MCF 10A (cell line): ENCODE results near the gene MAGOHB. TPM values are rescaled to one million over a fixed set of nuclear protein-coding genes. Genes with fewer than 3 reads are reported as not detected.

Experiments
- BruUV-seq: library from RNA; stranded (reverse); fragments of 400-500 nt; replicated peaks from 2 replicates; lab custom pipeline; 2021; lab: Mats Ljungman, UMichigan
- CTCF ChIA-PET: fragments of 300-600 bp; sonication (Branson Sonifier 250); formaldehyde crosslinking; extraction: SDS; loops from one replicate; lab custom pipeline; 2021; ENCODE audit warnings: antibody characterized with exemption, inconsistent platforms; lab: Yijun Ruan, JAX
- POLR2A ChIA-PET: fragments of 300-600, 350-650 bp; sonication (Branson Sonifier 250); formaldehyde crosslinking; extraction: SDS; loops from one replicate; lab custom pipeline; 2020; ENCODE audit warnings: antibody characterized with exemption, inconsistent platforms; lab: Yijun Ruan, JAX
- DNase-seq: peaks from one replicate; pipeline ENCODE4 v3.0.0-alpha.2; 2018; ENCODE audit not compliant: unreplicated experiment
- H3K27ac Mint-ChIP-seq: one replicate; pipeline ENCODE4 v1.8.0; 2022; ENCODE audit warnings: mild to moderate bottlenecking, low read depth, mixed read lengths; ENCODE audit not compliant: unreplicated experiment
- H3K27me3 Mint-ChIP-seq: one replicate; pipeline ENCODE4 v1.8.0; 2022; ENCODE audit warnings: mixed read lengths; ENCODE audit not compliant: insufficient read depth, unreplicated experiment
- H3K36me3 Mint-ChIP-seq: one replicate; pipeline ENCODE4 v1.8.0; 2022; ENCODE audit warnings: mild to moderate bottlenecking, moderate library complexity, mixed read lengths; ENCODE audit not compliant: insufficient read depth, unreplicated experiment
- H3K4me1 Mint-ChIP-seq: one replicate; pipeline ENCODE4 v1.8.0; 2022; ENCODE audit warnings: mixed read lengths; ENCODE audit not compliant: insufficient read depth, unreplicated experiment
- H3K4me3 Mint-ChIP-seq: one replicate; pipeline ENCODE4 v1.8.0; 2022; ENCODE audit warnings: mild to moderate bottlenecking, moderate library complexity, mixed read lengths; ENCODE audit not compliant: unreplicated experiment
- H3K9me3 Mint-ChIP-seq: one replicate; pipeline ENCODE4 v1.8.0; 2022; ENCODE audit warnings: mixed read lengths; ENCODE audit not compliant: unreplicated experiment
- CTCF ChIP-seq: fragments of 200-600 bp; IDR thresholded peaks from one replicate; pipeline ENCODE4 v1.8.0; 2022; ENCODE audit warnings: antibody characterized with exemption, mild to moderate bottlenecking; ENCODE audit not compliant: unreplicated experiment
- intact Hi-C: fragments of 100-400 bp; cut with micrococcal nuclease; formaldehyde crosslinking; loops from 2 replicates; pipeline ENCODE4 v1.14.1; 2022
- total RNA-seq: library from RNA; stranded (reverse); gene quantifications from 2 replicates; pipeline ENCODE4 v1.2.3, GENCODE V29; 2022

The MAGOHB gene
- total RNA-seq, 1 experiment from 2014 or later: 44.5 TPM

- Mint-ChIP-seq H3K27me3 (no peaks in the 10 kb centered on the region), H3K9me3 (peaks cover 24% of the 10 kb centered on the region), H3K27ac (no peak overlapping the region), H3K4me3 (no peak overlapping the region), H3K36me3 (no peaks in the 10 kb centered on the region), H3K4me1 (no peaks in the 10 kb centered on the region)
- ChIA-PET CTCF (no interaction called here), POLR2A (no interaction called here)
- no peak for TF ChIP-seq CTCF
- DNase-seq: no peak
- intact Hi-C loops: no loop called here
- BruUV-seq: no TSS peak
Observed at GRCh38 chr12:10645910-10646309, 32.5 kb upstream of the MAGOHB start.

DNA sequence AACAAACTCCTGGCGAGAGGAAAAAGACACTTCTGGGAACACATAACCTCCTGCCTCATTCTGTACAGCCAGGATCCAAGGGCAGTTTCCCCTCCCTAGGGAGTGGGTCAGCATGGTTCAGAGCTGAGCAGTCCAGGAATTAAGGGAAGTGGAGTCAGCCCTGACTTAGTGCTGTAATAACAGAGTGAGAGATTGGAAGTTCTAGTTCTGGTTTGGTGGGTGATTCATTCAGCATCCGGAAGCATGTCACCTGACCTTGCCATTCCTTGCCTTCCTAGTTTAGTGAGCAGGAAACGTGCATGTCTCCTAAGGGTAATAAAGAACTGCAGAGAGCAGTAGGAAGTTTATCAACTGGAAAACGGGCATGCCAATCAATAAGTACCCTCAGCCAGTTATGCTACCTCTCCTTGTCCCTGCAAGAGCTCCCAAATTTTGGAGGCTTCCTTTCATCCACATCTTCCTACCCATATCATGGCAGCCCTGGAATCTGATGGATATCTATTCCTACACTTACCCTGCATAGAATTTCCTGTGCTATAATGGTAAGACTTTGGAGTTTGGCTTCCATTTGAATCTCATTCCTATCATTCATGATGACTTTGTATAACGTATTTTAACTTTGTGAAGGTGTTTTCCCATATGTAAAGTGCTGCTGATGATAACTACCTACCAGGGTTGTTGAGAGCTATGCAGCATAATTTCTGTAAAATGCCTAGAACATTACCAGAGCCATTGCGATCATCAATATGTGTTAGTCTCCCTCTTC is 28.5 kb upstream of the MAGOHB start:
- no TSS peak for BruUV-seq
- POLR2A ChIA-PET: interaction anchor here (0.6 to 1.3 kb wide), 3 partner anchors 25 to 250 kb away, joined by 3 read pairs; no protein-coding TSS in a partner anchor

DNA sequence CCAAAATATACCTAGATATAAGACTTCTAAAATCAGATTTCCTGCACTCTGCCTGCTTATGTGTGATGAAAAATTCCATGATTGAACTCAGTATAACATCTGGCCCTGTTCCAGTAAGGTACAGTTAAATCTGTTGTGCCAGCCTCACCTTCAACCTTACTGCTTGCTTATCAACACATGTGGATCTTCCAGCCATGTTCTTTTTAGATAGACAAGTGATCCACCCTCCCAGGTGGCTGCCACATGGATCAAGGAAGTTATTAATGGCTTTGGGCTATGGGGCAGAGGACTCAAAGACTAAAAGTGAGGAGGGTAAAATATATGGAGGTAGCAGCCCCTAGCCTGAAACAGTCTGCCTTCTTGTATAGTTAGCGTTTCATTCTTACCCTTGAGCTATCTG is 25.3 kb upstream of the MAGOHB start:
- no peak overlapping the region for H3K4me3 Mint-ChIP-seq
- H3K27me3 Mint-ChIP-seq: no peaks in the 10 kb centered on the region
- no peak for DNase-seq
- H3K4me1 Mint-ChIP-seq: peaks cover 8% of the 10 kb centered on the region
- intact Hi-C loops: no loop called here
- no peaks in the 10 kb centered on the region for H3K36me3 Mint-ChIP-seq
- CTCF ChIA-PET: no interaction called here
- BruUV-seq: no TSS peak
- H3K27ac Mint-ChIP-seq: no peak overlapping the region
- no peaks in the 10 kb centered on the region for H3K9me3 Mint-ChIP-seq
- no peak for TF ChIP-seq CTCF
- POLR2A ChIA-PET: interaction anchor here (0.6 to 0.7 kb wide), 3 partner anchors 24 to 67 kb away, joined by 3 read pairs; no protein-coding TSS in a partner anchor

More for the DNA sequence above, 28.5 kb upstream of the MAGOHB start:
- Mint-ChIP-seq H3K27me3 (no peaks in the 10 kb centered on the region), H3K36me3 (no peaks in the 10 kb centered on the region), H3K4me3 (no peak overlapping the region), H3K4me1 (no peaks in the 10 kb centered on the region), H3K9me3 (peaks cover 14% of the 10 kb centered on the region), H3K27ac (no peak overlapping the region)
- CTCF ChIA-PET: interaction anchor here (1.0 kb wide), 1 partner anchor 26 kb away, joined by 4 read pairs; no protein-coding TSS in a partner anchor
- no peak for TF ChIP-seq CTCF
- peak; percentile 20 for DNase-seq
- intact Hi-C loops: no loop called here

DNA sequence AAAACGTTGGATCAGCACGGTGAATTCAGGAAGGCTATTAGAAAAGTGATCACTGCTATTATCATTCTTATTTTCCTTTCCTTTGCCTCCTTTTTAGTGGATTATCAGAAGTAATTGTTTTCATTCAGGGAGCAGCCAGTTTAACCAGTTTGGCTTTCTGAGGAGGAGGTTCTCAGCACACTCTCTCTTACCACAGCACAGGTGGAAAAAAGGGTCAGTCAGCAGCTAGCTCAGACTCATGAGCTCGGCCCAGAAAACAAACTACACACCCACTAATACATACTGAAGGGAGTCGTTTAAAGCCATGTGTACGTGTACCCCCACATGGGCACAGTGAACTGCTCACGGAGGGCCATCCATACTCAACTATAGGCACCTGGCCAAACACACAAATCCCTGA is 23.2 kb upstream of the MAGOHB start:
- no TSS peak for BruUV-seq
- Mint-ChIP-seq H3K27me3 (no peaks in the 10 kb centered on the region), H3K9me3 (no peaks in the 10 kb centered on the region), H3K4me3 (no peak overlapping the region), H3K36me3 (peaks cover 10% of the 10 kb centered on the region), H3K4me1 (peaks cover 8% of the 10 kb centered on the region), H3K27ac (no peak overlapping the region)
- DNase-seq: no peak
- ChIA-PET POLR2A (interaction anchor here (0.9 kb wide), 1 partner anchor 23 kb away, joined by 3 read pairs; the partner anchor contains the start of gene MAGOHB), CTCF (interaction anchor here (0.5 to 0.7 kb wide), 2 partner anchors 592 to 996 kb away, joined by 3 read pairs; no protein-coding TSS in a partner anchor)
- no peak for TF ChIP-seq CTCF
- intact Hi-C loops: no loop called here
